ENCODE measurements around the gene MRPL53.

DNA sequence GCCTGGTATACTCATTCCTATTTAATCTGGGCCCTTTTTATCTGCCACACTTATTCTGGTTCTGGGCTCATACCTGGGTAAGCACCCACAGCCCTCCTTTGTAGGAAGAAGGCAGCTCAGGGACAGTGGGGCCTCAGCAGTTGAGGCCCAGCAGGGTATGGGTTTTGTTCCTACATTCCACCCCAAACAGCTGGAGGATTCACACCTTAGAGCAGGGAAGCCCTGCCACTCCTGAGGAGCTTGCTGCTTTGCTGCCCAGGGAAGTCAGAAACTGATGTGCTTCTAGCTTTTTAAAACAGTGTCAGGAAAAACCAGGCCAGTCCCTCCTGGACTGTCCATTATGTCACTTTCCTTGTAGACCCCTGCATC lies 28.1 kb upstream of the MRPL53 start:
- TF ChIP-seq CTCF (IDR thresholded peaks at IDR 0.05) (no peak), POLR2A (IDR thresholded peaks at IDR 0.05) (no peak)

Measured in body of pancreas (tissue), 4 donors.